Epithelial cell of esophagus (primary cell): ENCODE measurements around the gene TTBK2.

ENCODE experiments used
- DNase-seq: peaks from one replicate; pipeline ENCODE4 v3.0.0; 2010; ENCODE audit warnings: low read depth
- H3K4me3 ChIP-seq: 2 replicates; pipeline ENCODE4 v1.5.1; 2011; ENCODE audit warnings: mild to moderate bottlenecking, low read length, control low read depth
- CTCF ChIP-seq: IDR thresholded peaks from 2 replicates; pipeline ENCODE4 v1.5.1; 2011; ENCODE audit warnings: low read depth, mild to moderate bottlenecking, low read length, control low read depth, inconsistent platforms; ENCODE audit not compliant: insufficient read depth; ENCODE audit errors: missing control alignments

Gene TTBK2

DNA sequence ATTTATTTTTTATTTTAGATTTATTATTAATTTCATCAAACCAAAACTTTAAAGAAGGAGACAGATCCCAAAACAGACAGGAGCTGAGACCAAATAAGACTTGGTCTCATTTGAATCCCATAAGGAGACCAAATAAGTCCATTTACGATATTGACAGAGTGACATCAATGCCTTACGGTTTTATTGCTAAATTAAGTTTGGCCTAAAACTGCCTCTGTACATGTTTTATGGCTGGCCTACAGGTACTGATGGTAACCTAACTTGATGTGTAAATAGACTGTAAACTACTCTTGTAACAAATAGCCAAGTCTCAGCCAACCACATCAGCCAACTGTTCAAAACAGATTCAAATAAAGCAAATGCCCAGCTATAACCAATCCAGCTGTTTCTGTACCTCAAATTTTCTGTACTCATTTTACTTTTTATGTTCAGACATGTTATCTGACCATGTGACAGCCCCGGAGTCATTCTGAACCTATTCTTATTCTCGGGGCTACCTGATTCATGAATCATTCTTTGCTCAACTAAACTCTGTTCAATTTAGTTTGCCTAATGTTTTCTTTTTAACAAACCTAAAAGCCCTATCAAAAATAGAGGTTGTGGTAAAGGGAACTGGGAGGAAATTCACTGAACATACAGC lies 94.2 kb downstream of the TTBK2 start:
- DNase-seq, result peak; percentile 88
- H3K4me3 ChIP-seq, result no peak overlapping the region
- no peak for TF ChIP-seq CTCF

DNA sequence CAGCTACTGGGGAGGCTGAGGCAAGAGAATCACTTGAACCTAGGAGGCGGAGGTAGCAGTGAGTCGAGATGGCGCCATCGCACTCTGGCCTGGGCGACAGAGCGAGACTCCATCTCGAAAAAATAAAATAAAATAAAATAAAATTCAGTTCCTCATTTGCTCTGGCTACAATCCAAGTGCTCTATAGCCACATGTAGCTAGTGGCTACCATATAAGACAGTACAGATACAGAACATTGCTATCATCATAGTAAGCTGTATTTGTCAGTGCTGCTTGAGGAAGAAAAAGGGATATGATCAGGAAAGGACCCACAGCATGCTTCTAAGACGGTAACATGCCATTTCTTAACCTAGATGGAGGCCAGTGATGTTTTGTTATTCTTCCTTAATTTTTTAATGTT lies 95.0 kb downstream of the TTBK2 start:
- no peak for TF ChIP-seq CTCF
- no peak for DNase-seq
- no peak overlapping the region for H3K4me3 ChIP-seq

- DNase-seq, result no peak
- no peak overlapping the region for H3K4me3 ChIP-seq
- no peak for TF ChIP-seq CTCF
Observed at GRCh38 chr15:42820811-42821210, 99.8 kb downstream of the TTBK2 start.

DNA sequence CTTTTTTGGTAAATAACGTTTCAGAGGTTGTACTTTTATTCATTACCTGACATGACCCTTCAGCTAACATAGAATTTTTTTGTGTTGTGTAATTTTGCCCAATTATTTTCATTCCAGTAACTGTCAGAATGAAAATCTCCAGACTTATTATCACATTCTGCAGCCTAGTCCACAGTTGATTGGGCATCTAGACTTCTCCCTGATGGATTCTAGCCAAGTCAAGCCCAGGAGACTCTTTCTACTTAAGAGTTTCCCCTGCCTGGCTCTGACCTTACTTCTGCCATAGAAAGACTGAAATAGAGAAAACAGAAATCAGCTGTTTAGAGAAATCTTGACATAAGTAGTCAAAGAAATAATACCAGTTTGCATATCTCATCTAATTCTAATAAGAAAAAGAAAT lies 100.8 kb downstream of the TTBK2 start:
- no peak for DNase-seq
- no peak for TF ChIP-seq CTCF
- H3K4me3 ChIP-seq, result no peak overlapping the region

DNA sequence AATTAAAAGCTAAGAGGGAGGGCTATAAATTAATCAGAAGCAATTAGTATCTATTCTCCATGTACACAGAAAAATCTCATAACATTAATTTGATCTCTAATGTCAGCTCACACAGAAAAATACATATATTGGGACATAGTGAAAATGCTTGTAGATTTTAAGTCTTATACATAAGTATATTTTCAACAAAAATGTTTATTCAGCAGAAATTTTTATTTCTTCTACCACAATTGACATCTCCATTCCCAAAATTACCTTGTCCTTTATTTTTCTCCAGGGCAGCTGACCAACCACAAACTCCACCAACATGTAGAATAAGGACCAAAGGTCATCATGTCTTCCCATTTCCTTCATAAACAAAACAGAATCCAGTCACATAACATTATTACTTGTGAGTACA lies 109.1 kb downstream of the TTBK2 start:
- no peak for TF ChIP-seq CTCF
- no peak overlapping the region for H3K4me3 ChIP-seq
- DNase-seq, result no peak

DNA sequence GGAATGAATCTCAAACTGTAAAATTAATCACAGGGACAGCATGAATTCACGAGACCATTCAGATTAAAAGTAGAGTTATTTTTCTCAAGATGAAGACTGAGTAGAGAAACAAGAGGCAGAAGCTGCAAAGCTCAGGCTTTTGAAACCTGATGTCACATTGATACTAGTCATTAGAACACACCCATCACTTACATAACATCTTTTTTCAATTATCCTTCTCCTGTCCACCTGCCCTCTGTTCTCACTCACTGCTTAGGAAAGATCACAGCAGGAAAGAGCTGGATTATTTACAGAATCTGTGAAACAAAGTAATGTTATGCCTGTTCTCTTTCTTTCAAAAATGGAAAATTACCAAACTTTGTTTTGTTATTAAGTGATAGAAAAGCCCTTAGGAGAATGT lies 111.7 kb downstream of the TTBK2 start:
- DNase-seq, result peak; percentile 41
- no peak overlapping the region for H3K4me3 ChIP-seq
- no peak for TF ChIP-seq CTCF

DNA sequence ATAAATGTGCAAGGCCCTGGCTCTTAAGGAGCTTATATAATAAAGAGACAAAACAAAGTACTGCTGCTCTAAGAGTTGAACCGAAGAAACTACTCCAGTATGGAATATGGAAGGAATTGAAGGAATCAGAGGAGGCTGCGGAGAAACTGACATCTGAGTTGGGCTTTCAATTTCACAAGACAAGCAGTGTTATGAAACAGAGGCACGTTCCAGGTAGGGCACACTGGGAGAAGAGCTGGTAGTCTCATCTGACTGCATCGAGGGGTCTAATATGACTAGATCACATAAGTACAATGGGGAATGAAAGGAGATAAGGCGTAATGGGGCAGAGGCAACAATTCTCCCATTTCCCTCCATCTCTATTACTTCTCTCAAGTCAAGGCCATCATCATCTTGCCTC lies 115.3 kb downstream of the TTBK2 start:
- H3K4me3 ChIP-seq, result no peak overlapping the region
- no peak for DNase-seq
- no peak for TF ChIP-seq CTCF
